ENCODE data around the gene SRSF7.
A peak's percentile ranks its signal among the peaks of the same experiment; 100 is the strongest.

Gene SRSF7

DNA sequence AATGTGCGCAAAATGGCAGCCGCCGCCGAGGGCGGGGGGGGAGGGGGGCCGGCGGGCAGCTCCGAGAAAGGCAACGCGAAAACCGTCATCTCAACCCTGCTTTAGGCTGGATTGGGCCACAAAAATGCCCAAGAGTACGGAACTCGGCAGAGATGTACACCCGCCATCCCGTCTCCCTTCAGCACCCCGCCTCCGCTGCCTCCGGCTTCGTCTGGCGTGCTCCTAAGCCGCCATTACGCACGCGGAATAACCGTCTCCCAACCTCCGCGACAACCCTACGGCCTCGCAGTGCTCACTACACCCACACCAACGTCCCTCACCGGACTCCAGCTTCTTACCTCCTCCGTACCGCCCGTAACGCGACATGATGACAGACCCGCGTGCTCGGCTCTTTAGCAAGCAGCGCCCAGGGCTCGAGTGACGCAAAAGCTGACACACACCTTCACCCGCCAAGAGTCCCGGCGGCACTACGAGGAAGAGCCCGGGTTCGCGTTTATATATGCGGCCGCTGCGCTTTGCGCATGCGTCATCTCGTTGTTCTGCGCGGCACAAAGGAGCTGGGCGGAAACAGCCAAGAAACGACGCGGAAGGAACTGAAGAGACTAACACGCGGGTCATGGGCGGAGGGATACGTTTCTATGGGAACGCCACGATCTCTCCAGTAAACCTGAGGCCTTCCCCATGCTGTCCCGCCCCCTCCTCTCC is at the start of gene SRSF7 (continued):
- TF ChIP-seq OSR2 (tag by site-specific recombination; IDR thresholded peaks at IDR 0.05) (no peak), SALL2 (tag by site-specific recombination; IDR thresholded peaks at IDR 0.05; ENCODE audit: borderline replicate concordance) (no peak), ZNF341 (tag by site-specific recombination; IDR thresholded peaks at IDR 0.05; ENCODE audit: low read depth) (peak; percentile 91), ZBTB1 (tag by site-specific recombination; IDR thresholded peaks at IDR 0.05) (peak; percentile 59; the same call in 1 of the 2 replicates), MZF1 (tag by site-specific recombination; IDR thresholded peaks at IDR 0.05; ENCODE audit: borderline replicate concordance) (no peak), ZNF140 (tag by site-specific recombination; IDR thresholded peaks at IDR 0.05) (no peak), ZNF785 (tag by site-specific recombination; IDR thresholded peaks at IDR 0.05) (no peak), ZNF677 (tag by site-specific recombination; IDR thresholded peaks at IDR 0.05) (no peak), EGR2 (tag by site-specific recombination; IDR thresholded peaks at IDR 0.05; ENCODE audit: low read depth) (peak; percentile 51), SCRT1 (tag by site-specific recombination; IDR thresholded peaks at IDR 0.05; ENCODE audit: borderline replicate concordance) (no peak), ZNF239 (tag by site-specific recombination; IDR thresholded peaks at IDR 0.05) (no peak), ZFP41 (tag by site-specific recombination; IDR thresholded peaks at IDR 0.05; ENCODE audit: borderline replicate concordance) (peak; percentile 95; the same call in 1 of the 2 replicates), KLF8 (tag by site-specific recombination; IDR thresholded peaks at IDR 0.05) (peak; percentile 48; the same call in 1 of the 2 replicates), ZNF214 (tag by site-specific recombination; IDR thresholded peaks at IDR 0.05; ENCODE audit: borderline replicate concordance) (no peak), GLIS1 (tag by site-specific recombination; IDR thresholded peaks at IDR 0.05) (no peak), ZNF792 (tag by site-specific recombination; IDR thresholded peaks at IDR 0.05) (peak; percentile 28; the same call in 1 of the 2 replicates), ZNF292 (tag by site-specific recombination; IDR thresholded peaks at IDR 0.05; ENCODE audit: borderline replicate concordance, low read depth) (no peak), ZNF202 (tag by site-specific recombination; IDR thresholded peaks at IDR 0.05; ENCODE audit: borderline replicate concordance) (no peak), ZNF596 (tag by site-specific recombination; IDR thresholded peaks at IDR 0.05) (no peak), ZNF132 (tag by site-specific recombination; IDR thresholded peaks at IDR 0.05; ENCODE audit: borderline replicate concordance) (no peak), ZNF514 (tag by site-specific recombination; IDR thresholded peaks at IDR 0.05) (no peak), ZNF777 (tag by site-specific recombination; IDR thresholded peaks at IDR 0.05; ENCODE audit: borderline replicate concordance) (peak; percentile 74; the same call in 1 of the 2 replicates), ZNF776 (tag by site-specific recombination; IDR thresholded peaks at IDR 0.05; ENCODE audit: borderline replicate concordance) (no peak), ZNF37A (tag by site-specific recombination; IDR thresholded peaks at IDR 0.05) (no peak), ZNF138 (tag by site-specific recombination; IDR thresholded peaks at IDR 0.05; ENCODE audit: borderline replicate concordance) (no peak), HOXC10 (CRISPR knock-in tag; IDR thresholded peaks at IDR 0.05) (no peak), ZNF76 (tag by site-specific recombination; IDR thresholded peaks at IDR 0.05; ENCODE audit: borderline replicate concordance, low read depth) (peak; percentile 64)
- TF ChIP-seq, protein P1, sequence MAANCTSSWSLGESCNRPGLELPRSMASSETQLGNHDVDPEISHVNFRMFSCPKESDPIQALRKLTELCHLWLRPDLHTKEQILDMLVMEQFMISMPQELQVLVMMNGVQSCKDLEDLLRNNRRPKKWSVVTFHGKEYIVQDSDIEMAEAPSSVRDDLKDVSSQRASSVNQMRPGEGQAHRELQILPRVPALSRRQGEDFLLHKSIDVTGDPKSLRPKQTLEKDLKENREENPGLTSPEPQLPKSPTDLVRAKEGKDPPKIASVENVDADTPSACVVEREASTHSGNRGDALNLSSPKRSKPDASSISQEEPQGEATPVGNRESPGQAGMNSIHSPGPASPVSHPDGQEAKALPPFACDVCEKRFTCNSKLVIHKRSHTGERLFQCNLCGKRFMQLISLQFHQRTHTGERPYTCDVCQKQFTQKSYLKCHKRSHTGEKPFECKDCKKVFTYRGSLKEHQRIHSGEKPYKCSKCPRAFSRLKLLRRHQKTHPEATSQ (tag by site-specific recombination; IDR thresholded peaks at IDR 0.05) = peak; percentile 89
- TF ChIP-seq, protein P2, sequence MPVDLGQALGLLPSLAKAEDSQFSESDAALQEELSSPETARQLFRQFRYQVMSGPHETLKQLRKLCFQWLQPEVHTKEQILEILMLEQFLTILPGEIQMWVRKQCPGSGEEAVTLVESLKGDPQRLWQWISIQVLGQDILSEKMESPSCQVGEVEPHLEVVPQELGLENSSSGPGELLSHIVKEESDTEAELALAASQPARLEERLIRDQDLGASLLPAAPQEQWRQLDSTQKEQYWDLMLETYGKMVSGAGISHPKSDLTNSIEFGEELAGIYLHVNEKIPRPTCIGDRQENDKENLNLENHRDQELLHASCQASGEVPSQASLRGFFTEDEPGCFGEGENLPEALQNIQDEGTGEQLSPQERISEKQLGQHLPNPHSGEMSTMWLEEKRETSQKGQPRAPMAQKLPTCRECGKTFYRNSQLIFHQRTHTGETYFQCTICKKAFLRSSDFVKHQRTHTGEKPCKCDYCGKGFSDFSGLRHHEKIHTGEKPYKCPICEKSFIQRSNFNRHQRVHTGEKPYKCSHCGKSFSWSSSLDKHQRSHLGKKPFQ (tag by site-specific recombination; IDR thresholded peaks at IDR 0.05) = peak; percentile 43; the same call in 1 of the 2 replicates
- TF ChIP-seq, protein P3, sequence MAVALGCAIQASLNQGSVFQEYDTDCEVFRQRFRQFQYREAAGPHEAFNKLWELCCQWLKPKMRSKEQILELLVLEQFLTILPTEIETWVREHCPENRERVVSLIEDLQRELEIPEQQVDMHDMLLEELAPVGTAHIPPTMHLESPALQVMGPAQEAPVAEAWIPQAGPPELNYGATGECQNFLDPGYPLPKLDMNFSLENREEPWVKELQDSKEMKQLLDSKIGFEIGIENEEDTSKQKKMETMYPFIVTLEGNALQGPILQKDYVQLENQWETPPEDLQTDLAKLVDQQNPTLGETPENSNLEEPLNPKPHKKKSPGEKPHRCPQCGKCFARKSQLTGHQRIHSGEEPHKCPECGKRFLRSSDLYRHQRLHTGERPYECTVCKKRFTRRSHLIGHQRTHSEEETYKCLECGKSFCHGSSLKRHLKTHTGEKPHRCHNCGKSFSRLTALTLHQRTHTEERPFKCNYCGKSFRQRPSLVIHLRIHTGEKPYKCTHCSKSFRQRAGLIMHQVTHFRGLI (tag by site-specific recombination; IDR thresholded peaks at IDR 0.05) = peak; percentile 26; the same call in 1 of the 2 replicates
- TF ChIP-seq, protein P4, sequence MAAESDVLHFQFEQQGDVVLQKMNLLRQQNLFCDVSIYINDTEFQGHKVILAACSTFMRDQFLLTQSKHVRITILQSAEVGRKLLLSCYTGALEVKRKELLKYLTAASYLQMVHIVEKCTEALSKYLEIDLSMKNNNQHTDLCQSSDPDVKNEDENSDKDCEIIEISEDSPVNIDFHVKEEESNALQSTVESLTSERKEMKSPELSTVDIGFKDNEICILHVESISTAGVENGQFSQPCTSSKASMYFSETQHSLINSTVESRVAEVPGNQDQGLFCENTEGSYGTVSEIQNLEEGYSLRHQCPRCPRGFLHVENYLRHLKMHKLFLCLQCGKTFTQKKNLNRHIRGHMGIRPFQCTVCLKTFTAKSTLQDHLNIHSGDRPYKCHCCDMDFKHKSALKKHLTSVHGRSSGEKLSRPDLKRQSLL (tag by site-specific recombination; IDR thresholded peaks at IDR 0.05) = no peak
- TF ChIP-seq, protein P5, sequence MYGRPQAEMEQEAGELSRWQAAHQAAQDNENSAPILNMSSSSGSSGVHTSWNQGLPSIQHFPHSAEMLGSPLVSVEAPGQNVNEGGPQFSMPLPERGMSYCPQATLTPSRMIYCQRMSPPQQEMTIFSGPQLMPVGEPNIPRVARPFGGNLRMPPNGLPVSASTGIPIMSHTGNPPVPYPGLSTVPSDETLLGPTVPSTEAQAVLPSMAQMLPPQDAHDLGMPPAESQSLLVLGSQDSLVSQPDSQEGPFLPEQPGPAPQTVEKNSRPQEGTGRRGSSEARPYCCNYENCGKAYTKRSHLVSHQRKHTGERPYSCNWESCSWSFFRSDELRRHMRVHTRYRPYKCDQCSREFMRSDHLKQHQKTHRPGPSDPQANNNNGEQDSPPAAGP (tag by site-specific recombination; IDR thresholded peaks at IDR 0.05) = peak; percentile 92
- TF ChIP-seq, protein P6, sequence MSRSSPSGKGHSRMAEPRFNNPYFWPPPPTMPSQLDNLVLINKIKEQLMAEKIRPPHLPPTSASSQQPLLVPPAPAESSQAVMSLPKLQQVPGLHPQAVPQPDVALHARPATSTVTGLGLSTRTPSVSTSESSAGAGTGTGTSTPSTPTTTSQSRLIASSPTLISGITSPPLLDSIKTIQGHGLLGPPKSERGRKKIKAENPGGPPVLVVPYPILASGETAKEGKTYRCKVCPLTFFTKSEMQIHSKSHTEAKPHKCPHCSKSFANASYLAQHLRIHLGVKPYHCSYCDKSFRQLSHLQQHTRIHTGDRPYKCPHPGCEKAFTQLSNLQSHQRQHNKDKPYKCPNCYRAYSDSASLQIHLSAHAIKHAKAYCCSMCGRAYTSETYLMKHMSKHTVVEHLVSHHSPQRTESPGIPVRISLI (tag by site-specific recombination; IDR thresholded peaks at IDR 0.05) = no peak

Data from HEK293 (cell line).